Fibroblast of skin of back (primary cell): ENCODE results near the gene DPYD.

Experiments
- DNase-seq: peaks from one replicate; pipeline ENCODE4 v3.0.0-alpha.2; 2013

DPYD gene

DNA sequence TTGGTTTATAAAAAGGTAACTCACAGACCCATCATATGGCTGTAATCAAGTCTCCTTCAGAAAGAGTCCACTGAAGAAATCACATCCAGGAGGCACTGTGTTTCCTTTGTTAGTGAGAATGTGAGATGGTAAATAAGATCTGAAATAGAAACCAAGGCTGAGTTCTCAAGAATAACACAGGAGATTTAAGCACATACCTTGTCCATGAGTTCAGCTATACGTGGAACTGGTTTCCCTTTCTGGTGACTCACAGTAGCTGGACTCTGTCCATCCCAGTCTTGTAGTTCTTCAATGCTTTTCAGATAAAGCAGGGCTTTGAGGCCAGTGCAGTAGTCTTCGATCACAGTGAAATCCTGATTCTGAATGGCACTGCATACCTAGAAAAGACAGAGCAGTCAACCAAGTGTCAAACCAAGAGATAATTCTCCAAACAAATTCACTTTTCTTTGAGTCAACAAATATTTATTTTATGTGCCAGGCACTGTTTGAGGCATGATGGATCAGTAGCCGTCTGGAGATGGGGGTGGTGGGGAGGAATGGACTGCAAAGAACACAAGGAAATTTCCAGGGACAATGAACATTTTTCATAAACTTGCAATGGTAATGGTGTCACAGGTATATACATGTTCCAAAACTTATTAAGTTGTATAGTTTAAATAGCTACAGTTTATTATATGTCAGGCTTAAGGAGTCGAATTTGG lies 727.8 kb downstream of the DPYD start:
- DNase-seq: peak; percentile 97

DNA sequence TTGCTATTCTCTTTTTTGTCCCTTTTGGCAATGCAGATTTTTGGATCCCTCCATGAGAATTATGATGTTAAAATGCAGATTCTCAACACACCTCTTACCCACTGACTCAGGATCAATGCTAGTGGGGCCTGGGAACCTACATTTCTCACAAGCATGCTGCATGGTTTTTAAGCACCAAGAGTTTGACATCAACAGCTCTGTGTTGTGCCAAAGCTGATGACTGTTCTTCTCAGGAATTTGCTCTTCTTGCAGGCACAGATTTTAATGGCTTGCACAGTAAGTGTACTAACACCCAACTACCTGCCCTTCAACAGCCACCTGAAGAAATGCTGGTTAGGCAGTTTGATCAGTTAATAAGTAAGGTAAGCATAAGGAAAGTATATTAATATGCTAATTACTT lies 730.5 kb downstream of the DPYD start:
- peak; percentile 58 for DNase-seq

DNA sequence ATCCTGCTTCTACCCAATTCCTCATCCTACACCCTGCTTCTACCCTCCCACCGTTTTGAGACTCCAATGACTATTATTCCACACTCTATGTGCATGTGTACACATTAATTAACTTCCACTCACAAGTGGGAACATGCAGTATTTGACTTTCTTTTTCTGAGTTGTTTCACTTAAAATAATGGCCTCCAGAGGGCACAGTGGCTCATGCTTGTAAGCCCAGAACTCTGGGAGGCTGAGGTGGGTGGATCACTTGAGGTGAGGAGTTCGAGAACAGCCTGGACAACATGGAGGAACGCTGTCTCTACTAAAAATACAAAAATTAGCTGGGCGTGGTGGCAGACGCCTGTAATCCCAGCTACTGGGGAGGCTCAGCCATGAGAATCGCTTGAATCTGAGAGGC lies 734.5 kb downstream of the DPYD start:
- no peak for DNase-seq

DNA sequence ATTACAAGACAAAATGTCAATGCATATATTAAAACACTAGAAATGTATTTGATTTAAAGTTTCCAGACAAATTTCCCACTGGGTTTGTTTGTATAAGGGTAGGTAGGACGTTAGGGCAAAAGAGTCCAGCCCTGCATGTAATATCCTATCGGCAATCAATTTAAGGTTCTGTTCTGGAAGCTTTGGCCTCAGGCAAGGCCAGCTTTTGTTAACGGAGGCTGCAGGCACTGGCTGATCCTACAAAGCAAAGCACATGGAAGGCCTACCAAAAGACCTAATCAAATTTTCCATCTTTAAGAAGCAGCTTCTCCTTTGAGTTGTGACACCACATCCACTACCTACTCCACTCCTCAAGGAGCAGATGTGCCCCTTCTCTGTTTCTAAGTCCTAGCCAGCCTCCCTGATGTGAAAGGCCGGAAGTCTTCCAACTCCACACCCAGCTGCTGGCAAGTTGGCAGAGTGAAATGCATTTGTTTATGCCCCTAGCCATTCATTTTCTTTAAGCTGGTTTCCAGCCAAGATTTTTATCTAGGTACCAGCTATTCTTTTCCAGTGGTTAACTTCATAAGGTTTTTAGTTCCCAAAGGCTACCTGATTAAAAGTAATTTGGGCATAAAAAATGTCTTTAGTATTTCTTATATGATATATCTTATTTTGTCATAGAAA lies 746.7 kb downstream of the DPYD start:
- no peak for DNase-seq

DNA sequence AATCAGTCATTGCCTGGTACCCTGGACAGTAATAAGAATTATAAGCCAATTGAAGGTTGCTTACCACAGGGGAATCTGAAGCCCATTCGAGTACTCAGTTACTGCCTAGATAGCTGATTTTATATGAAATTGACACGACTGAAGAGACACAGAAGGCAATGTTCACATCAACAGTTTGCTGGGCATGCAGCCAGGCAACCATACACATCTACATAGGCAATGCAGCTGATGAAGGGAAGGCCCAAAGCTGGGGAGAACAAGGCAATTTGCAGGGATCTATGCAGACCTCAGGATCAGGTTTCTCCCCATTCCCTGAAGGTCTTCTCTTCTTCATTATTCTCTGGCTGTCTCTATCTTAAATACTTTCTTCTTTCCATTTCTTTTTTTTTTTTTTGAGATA lies 750.5 kb downstream of the DPYD start:
- DNase-seq: no peak

DNA sequence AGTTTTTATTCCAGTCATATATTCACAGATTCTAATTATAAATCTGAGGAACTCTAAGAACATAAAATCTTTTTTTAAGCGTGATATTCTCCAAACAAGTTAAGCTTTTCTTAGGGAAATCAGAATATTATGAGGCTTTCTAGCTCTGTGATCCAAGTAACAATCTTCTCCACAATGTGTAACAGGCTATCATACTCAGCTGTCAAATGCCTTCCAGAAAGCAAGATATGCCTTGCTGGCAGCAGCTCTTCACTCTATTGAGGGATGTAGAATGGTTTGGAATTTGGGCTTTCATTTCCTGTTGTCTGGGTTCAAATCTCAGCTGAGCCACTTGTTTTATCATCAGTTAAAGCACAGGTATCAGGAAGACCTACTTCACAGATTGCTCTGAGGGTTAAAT lies 752.8 kb downstream of the DPYD start:
- no peak for DNase-seq

DNA sequence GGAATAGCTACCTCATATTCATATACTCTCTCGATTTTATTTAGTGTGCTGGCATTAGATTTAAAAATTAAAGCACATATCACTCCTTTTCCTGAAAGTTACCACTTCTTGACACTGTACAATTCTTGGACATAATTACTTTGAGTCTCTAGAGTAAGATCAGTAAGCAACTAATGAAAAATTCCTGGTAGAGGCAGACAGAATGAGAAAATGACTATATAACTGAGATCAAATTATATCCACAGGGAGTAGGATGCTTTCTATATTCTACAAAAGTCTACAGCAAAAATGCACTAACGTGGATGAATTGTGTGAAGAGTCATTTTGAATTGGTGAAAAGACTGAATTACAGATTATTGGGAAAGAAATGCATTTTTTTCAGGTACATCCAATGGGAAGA lies 753.6 kb downstream of the DPYD start:
- DNase-seq: no peak

DNA sequence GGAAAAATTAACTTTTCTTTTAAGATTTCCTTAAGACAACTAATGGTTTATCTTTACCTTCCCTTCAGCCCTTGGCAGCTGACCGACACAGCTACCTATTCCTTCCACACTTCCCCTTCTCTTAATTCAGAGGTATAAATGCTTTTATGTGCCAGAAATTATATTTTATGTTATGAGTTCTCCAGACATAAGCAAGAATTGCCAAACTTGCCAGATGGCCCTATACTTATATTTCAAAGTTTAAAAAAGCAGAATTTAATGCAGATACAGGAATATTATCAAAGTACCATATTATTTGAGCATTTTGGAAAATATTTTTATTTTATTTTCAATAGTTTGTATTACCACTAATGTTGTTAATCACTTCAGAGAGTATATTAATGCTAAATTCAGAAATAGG lies 754.2 kb downstream of the DPYD start:
- DNase-seq: no peak

DNA sequence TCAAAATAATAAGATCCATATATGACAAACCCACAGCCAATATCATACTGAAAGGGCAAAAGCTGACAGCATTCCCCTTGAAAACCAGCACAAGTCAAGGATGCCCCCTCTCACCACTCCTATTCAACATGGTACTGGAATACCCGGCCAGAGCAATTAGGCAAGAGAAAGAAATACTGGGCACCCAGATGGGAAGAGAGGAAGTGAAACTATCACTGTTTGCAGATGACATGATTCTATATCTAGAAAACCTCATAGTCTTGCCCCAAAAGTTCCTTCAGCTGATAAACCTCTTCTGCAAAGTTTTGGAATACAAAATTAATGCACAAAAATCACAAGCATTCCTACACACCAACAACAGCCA lies 756.6 kb downstream of the DPYD start:
- no peak for DNase-seq

DNA sequence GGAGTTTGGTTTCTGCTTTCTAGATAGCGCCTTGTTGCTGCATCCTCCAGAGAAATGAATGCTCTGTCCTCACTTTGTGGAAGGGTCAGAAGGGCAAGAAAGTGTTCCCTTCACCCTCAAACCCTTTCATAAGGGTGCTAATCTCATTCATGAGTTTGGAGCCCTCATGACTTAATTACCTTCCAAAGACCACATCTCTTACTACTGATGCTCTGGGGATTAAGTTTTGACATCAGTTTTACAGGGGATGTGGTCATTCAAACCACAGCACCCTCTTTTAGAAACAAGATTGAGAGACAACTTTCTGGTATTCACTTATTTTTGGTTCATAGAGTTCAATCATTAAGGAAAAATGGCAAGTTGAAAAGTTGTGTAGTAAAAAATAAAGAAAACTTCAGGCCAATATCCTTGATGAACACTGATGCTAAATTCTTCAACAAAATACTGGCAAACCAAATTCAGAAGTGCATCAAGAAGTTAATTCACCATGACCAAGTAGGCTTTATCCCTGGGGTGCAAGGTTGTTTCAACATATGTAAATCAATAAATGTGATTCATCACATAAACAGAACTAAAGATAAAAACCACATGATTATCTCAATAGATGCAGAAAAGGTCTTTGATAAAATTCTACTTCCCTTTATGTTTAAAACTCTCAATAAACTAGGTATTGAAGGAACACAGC lies 757.1 kb downstream of the DPYD start:
- DNase-seq: no peak

DNA sequence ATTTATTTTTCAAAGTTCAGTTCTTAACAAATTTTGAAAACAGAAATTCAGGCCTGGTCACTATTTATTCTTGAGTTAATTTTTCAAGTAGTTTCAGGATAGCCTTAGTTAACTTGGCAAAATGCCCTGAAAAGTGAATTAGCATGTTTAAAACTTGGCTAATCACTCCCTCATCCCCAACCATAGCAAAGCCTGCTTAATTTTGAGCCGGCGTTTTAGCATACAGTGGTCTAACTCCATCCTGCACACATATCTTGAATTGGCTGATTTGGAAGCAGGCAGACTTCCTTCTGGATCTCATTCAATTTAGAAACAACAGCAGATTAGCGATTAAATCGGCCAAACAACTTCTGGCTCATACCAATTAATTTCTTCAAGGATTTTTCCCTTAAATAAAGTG lies 760.0 kb downstream of the DPYD start:
- DNase-seq: no peak

DNA sequence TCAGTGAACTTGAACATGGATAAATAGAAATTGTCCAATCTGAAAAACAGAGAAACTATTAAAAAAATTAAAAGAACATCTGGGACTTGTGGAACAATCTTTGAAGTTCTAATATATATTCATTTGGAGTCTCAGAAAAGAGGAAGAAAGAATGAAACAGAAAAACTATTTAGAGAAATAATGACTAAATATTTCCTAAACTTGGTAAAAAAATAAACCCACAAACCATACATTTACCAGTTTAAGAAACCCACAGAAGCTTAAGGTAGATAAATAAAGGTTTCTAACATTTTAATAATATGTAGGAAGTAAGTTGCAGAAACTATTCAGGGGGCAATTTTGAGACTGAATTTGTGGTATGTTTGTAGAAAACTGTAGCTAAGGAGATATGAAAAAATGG lies 761.5 kb downstream of the DPYD start:
- no peak for DNase-seq

DNA sequence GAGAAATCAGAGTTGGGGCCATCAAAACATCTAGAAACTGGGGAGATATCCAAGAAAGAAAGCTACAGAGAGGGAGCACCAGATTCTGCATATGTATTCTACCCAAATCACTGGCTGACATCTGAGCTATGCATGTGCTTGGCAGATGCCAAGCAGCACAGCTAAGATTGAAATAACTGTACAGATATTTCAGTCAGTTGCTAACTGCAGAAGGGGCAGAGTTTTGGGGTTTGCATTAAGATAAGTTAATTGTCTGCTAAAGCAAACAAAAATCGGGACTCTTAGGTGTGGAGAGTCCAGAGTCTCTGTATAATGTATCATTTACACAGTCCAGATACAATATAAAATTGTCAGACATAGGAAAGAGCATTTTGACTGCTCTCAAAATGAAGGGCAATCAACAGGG lies 762.1 kb downstream of the DPYD start:
- no peak for DNase-seq

DNA sequence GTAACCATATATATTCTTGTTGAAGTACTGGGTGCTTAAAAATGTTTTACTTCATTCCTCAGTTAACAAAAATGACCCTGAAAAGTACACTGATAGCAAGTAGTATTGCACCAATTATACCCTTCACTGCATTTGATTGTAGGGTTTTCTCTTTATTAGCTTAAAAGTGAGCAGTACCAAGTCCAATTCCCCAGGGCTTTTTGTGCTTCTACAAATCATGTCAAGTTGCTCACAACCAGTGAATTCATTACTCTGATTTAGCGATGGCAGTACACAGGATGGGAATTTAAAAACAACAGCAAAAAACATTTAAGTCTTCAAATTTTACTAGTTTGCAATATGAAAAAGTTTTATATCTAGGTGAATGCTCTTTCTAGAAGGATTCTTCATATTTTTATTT lies 762.8 kb downstream of the DPYD start:
- no peak for DNase-seq

DNA sequence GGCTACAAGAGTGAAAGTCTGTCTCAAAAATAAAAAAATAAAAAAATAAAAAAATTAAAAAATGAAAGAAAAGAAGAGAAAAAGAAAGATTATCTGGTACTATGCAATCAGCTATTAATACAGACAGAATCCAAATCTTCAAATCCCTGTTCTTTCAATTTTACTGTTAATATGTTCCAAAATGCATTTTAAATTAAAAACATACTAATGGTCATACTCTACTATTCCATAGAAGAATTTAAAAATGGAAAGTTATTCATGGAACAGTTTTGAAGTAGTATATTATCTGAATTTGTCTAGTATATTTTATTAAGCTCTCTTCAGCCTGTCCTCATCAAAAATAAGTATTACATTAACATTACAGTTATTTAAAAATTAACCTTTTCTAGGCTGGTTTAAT lies 769.2 kb downstream of the DPYD start:
- DNase-seq: no peak

DNA sequence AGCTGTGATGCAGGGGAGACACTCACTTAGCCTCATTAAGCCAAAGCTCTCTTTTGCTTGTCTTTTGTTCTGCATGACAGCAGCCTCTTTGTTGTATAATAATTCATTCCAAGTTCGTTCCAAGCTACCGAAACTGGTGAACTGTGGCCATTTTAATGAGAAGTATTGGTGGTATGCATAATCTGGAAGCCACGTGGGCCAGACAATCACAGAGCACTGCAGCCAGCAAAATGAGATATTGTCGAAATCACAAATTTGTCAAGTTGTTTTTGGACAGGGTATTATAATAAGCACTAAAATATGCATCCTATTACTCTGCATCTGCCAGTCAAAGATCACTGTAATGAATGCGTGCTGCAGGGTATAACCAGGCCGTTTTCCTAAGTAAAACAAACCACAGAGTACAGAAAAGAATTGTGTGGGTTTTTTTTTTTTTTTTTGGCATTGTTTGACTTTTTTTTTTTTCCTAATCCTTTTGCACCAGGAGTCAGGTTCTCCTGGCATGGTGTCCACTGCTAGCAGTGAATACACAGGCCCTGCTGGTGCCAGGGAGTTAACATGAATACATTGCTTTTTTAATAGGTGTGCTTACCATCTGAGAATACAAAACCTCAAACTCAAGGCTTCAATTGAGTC lies 775.4 kb downstream of the DPYD start:
- peak; percentile 80 for DNase-seq

DNA sequence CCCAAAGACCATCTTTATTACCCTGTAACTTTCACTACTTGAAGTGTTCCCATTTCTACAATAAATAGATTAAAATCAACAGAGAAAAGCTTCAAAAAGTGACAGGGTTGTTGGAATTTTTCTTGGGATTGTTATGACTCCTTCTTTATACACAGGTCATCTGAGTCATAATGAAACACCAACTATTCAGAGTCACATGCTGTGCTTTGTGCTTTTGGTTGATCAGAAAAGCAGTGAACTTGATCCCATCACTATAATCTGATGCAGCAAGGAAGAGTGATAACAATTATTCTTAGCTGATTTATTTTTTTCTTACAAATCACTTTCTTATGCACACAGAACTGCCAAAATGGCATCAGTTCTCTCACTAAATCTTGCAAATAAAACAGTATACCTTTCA lies 776.3 kb downstream of the DPYD start:
- peak; percentile 78 for DNase-seq

DNA sequence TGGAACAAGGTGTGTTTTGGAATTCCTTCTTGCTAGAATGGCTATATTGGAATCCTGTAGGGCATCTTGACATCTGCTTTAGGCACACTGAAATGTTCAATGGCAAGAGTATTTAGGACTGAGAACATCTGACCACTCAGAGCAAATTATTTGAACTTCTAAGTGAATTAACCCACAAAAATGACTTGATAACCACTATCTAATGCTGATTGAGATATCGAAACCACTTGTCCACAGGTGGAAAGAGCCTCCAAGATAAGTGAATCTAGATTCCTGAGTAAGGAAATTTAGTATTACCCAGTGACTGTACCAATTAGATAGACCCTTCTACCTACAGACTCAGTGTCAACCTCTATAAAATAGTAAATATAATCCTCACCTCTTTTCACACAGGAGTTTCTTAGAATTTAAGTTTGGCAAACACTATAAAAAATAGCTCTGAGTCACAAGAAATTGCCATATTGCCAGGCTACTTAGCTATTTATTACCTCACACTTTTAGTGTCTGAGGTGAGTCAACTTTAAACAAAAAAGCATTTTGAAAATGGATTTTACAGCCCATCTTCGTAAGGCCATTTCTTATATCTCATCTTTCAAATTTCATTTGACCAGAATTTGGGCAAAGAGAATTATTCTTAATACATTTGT lies 777.5 kb downstream of the DPYD start:
- DNase-seq: peak; percentile 22

DNA sequence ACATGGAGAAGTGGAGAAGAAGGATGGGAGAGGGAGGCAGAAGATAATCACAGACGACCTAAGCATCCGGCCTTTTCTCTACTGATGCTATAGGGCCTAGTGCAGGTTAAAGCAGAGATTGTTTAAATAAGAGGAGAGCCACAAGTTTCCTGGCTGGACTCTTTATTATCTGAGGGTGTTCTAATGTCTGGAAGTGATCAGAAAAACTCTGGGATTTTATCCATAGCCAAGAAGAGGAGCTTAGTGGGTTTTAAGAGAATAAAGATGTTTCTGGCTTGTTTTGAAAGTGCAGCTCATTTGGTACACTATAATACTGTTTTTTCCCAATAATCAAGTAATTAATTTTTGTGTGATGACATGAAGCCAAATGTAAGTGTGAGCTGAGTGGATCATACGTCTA lies 780.2 kb downstream of the DPYD start:
- no peak for DNase-seq

DNA sequence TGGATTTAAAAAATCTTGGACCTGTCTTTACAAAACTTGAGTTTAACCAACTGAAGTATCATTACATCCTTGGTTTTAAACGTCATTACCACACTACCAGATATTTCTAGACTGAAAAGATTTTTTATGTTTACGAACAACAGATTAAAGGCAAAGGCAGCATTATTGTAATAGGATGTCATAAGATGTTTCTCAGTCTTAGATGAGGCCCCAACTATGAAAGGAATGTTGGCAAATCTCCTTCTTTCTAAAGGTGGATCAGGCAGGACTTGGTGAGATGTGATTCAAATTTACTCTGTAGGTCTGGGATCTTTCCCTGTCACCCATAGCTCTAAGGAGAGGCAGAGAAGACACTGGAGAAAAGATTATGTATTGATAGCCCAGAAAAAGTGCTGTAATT lies 781.3 kb downstream of the DPYD start:
- DNase-seq: peak; percentile 24

DNA sequence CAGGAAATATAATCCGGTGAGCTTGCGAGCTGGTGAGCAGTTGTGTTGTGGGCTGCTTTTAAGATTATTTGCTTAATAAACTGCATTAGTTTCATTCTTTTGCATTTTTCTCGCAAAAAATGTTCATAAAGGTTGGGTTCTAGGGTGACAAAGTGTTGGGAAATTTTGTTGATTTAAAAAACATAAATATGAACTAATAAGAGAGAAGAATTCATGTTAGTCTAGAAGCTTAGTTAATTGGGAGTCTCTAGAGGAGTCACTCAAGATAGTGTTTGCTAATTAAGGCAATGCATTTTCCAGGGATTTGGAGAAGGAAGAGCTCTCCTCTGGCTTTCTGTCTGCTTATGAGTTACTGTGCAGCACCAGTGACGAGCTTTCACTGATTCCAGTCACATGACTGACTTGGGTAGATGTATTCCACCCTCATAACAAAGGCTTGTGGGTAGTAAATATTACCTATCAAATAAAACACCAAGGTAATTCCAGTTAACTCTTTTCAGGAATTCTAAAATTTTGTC lies 782.3 kb downstream of the DPYD start:
- DNase-seq: no peak

DNA sequence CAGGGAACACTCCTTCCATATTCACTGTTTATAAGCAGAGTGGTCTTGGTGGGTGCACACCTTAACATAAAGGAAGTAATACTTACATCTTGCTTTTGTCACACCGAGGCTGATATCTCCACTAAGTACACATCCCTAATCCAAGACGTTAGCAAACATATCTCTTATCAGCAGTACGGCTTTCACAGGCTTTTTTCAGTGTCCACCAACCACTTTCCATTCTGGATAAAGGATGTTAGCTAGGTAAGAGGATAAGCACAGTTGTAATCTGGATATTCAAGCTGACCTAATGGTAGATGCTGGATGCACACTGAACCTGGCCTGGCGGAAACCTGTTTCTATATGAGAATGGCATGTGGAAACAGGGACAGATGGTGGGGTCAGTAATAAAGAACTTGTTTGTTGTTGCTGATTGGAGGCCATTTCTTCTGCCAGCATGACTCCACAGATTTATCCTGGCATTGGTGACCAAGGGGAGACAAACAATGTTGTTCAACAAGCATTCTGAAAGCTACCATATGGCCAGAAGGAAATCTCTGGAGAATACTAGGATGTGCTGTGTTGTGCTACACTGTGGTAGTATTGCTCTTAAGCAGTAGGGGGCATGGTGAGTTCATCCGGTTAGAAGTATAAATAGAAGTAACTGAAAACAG lies 782.8 kb downstream of the DPYD start:
- peak; percentile 80 for DNase-seq
